HEK293T (cell line): ENCODE results near the gene EFCAB11.

Experiments used
- CTCF ChIA-PET: fragments of 350-600 bp; formaldehyde crosslinking; extraction: SDS; loops from one replicate; lab custom pipeline; 2021; ENCODE audit warnings: antibody characterized with exemption, inconsistent platforms; lab: Yijun Ruan, JAX
- POLR2A ChIA-PET: fragments of 350-600 bp; formaldehyde crosslinking; extraction: SDS; loops from one replicate; lab custom pipeline; 2020; ENCODE audit warnings: antibody characterized with exemption, inconsistent platforms; lab: Yijun Ruan, JAX
- DNase-seq: peaks from one replicate; pipeline ENCODE4 v3.0.0; 2012; ENCODE audit warnings: mixed read lengths; ENCODE audit errors: extremely low spot score
- ARNT ChIP-seq: fragments of 450-650 bp; IDR thresholded peaks from 2 replicates; pipeline ENCODE4 v1.6.1; 2017; ENCODE audit warnings: mild to moderate bottlenecking
- BHLHE40 ChIP-seq: fragments of 450-650 bp; IDR thresholded peaks from 2 replicates; pipeline ENCODE4 v1.6.1; 2016; ENCODE audit warnings: mild to moderate bottlenecking, moderate library complexity, borderline replicate concordance
- CTBP1 ChIP-seq: fragments of 450-650 bp; IDR thresholded peaks from 2 replicates; pipeline ENCODE4 v1.6.1; 2016; ENCODE audit warnings: borderline replicate concordance
- ELF4 ChIP-seq: fragments of 450-650 bp; IDR thresholded peaks from 2 replicates; pipeline ENCODE4 v1.6.1; 2017; ENCODE audit warnings: antibody characterized with exemption
- FOXA1 ChIP-seq: fragments of 450-650 bp; IDR thresholded peaks from 2 replicates; pipeline ENCODE4 v1.6.1; 2016; ENCODE audit warnings: mild to moderate bottlenecking
- FOXK2 ChIP-seq: fragments of 450-650 bp; IDR thresholded peaks from 2 replicates; pipeline ENCODE4 v1.6.1; 2016; ENCODE audit warnings: mild to moderate bottlenecking
- FOXM1 ChIP-seq: fragments of 450-650 bp; IDR thresholded peaks from 2 replicates; pipeline ENCODE4 v1.6.1; 2017; ENCODE audit warnings: mild to moderate bottlenecking, borderline replicate concordance
- HDGF ChIP-seq: fragments of 450-650 bp; IDR thresholded peaks from 2 replicates; pipeline ENCODE4 v1.6.1; 2017; ENCODE audit warnings: antibody characterized with exemption, borderline replicate concordance
- L3MBTL2 ChIP-seq: fragments of 450-650 bp; conservative IDR thresholded peaks from 2 replicates; pipeline ENCODE4 v1.6.1; 2016; ENCODE audit warnings: mild to moderate bottlenecking
- LEF1 ChIP-seq: fragments of 450-650 bp; IDR thresholded peaks from 2 replicates; pipeline ENCODE4 v1.6.1; 2017; ENCODE audit warnings: mild to moderate bottlenecking, borderline replicate concordance
- NFRKB ChIP-seq: fragments of 450-650 bp; IDR thresholded peaks from 2 replicates; pipeline ENCODE4 v1.6.1; 2016; ENCODE audit warnings: mild to moderate bottlenecking, moderate library complexity
- SP1 ChIP-seq: fragments of 450-650 bp; IDR thresholded peaks from 2 replicates; pipeline ENCODE4 v1.6.1; 2017
- SUZ12 ChIP-seq: fragments of 450-650 bp; IDR thresholded peaks from 2 replicates; pipeline ENCODE4 v1.6.1; 2016; ENCODE audit warnings: mild to moderate bottlenecking
- TARDBP ChIP-seq: fragments of 450-650 bp; IDR thresholded peaks from 2 replicates; pipeline ENCODE4 v1.6.1; 2016
- ZNF384 ChIP-seq: fragments of 450-650 bp; IDR thresholded peaks from 2 replicates; pipeline ENCODE4 v1.6.1; 2016
- TF ChIP-seq, protein P1 (sequence below): fragments of 450-650 bp; IDR thresholded peaks from 2 replicates; pipeline ENCODE4 v1.6.1; 2016

Gene EFCAB11

DNA sequence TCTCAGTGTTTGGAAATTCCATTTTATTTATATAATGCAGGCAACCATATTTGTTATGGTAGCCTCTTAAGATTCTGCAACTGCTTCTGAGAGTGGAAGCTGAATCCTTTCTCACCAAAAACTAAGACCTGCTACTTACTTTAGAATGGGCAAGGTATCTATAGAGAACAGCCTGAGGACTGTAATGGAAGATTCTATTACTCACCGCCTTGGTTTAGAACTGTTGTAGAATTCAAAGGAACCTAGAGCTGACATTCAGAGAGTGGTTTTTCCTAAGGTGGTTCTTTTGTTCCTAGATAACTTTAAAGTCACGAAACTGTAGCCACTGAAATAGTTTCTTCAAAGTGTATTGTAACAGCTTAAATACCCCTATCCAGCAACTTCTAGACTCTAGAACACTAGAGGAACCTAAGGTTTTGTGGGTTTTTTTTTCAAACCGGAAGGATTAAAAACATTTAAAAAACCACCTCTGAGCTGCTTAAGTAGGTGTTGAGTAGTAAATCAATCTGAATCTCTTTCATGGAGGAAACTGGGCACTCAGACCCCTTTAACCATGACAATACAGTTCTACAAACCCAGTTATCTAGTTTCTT lies 5.4 kb upstream of the EFCAB11 start:
- CTCF ChIA-PET: interaction anchor here (3.3 kb wide), 1 partner anchor 13 kb away, joined by 13 read pairs; no protein-coding TSS in a partner anchor
- POLR2A ChIA-PET: no interaction called here
- no peak for DNase-seq
- TF ChIP-seq ELF4 (no peak), FOXK2 (no peak), FOXM1 (no peak), SP1 (no peak), ARNT (no peak), FOXA1 (no peak), NFRKB (no peak), L3MBTL2 (no peak)

DNA sequence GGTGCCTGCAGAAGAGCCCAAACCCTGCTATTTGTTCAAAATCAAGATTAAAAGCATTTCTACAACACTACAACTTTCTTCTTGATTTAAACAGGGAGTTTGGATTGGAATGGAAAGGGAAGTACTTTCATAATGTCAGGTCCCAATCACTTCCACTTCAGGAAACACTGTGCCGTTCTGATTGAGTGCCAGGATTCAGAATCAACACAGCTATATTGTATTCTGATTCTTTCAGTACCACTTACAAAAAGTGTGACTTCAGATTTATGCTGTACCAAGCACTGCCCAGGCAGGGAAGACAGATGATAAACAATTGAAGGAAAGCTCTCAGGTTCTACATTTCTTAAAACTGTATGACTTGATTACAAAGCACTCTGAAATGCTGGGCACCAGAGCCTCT lies 4.4 kb upstream of the EFCAB11 start:
- ChIA-PET POLR2A (no interaction called here), CTCF (interaction anchor here (3.3 kb wide), 1 partner anchor 14 kb away, joined by 13 read pairs; no protein-coding TSS in a partner anchor)
- DNase-seq: no peak
- no peak for TF ChIP-seq SUZ12
- TF ChIP-seq ZNF384: no peak
- TF ChIP-seq ELF4: no peak
- no peak for TF ChIP-seq NFRKB
- no peak for TF ChIP-seq LEF1
- TF ChIP-seq ARNT: no peak
- TF ChIP-seq FOXK2: no peak

DNA sequence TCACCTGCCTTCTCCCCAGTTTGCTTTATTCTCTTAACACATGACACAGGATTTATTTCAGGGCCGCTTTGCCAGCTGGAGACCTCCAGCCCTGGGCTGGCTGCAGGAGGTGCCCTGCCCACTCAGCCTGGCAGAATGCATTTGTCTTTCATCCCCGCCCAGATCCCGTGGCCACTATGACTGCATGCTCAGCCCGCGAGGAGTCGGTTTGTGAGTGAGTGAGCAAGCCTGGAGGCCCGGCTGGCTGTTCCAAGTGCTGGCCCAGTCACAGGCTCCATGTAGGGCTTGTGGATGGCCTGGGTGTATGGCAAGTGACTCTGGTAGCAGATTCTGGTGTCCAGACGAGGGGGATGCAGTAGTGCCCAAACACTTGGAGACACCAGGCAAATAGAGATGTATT lies 3.3 kb upstream of the EFCAB11 start:
- ChIA-PET CTCF (interaction anchor here (0.6 to 3.3 kb wide), 2 partner anchors 15 to 19 kb away, joined by 4 to 13 read pairs; no protein-coding TSS in a partner anchor), POLR2A (no interaction called here)
- TF ChIP-seq SUZ12: no peak
- TF ChIP-seq BHLHE40: no peak
- TF ChIP-seq ELF4: no peak
- no peak for TF ChIP-seq NFRKB
- TF ChIP-seq SP1: no peak
- no peak for TF ChIP-seq LEF1
- TF ChIP-seq L3MBTL2: no peak
- no peak for TF ChIP-seq FOXM1
- no peak for TF ChIP-seq HDGF
- no peak for TF ChIP-seq FOXK2
- no peak for TF ChIP-seq CTBP1
- no peak for TF ChIP-seq FOXA1
- TF ChIP-seq, protein P1, sequence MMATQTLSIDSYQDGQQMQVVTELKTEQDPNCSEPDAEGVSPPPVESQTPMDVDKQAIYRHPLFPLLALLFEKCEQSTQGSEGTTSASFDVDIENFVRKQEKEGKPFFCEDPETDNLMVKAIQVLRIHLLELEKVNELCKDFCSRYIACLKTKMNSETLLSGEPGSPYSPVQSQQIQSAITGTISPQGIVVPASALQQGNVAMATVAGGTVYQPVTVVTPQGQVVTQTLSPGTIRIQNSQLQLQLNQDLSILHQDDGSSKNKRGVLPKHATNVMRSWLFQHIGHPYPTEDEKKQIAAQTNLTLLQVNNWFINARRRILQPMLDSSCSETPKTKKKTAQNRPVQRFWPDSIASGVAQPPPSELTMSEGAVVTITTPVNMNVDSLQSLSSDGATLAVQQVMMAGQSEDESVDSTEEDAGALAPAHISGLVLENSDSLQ: no peak
- TF ChIP-seq ARNT: no peak
- TF ChIP-seq ZNF384: no peak
- no peak for TF ChIP-seq TARDBP
- no peak for DNase-seq

DNA sequence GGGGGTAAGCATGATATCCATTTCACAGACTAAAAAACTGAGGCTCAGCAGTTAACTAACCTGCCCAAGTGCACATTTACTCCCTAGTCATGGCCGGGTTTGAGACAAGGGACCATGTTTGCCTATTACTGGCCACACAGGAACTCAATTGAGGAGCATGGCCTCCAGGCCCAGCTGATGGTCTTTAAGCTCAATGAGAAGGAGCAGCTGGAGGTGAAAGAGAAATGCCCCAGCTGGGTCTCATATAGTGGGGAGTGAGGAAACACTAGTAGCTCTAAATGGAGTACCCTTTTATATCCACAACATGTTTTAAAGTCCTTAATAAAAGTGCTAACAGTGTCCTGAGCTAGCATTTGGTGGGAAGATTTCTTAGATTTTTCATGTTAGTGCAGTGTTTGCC lies 2.8 kb upstream of the EFCAB11 start:
- POLR2A ChIA-PET: no interaction called here

DNA sequence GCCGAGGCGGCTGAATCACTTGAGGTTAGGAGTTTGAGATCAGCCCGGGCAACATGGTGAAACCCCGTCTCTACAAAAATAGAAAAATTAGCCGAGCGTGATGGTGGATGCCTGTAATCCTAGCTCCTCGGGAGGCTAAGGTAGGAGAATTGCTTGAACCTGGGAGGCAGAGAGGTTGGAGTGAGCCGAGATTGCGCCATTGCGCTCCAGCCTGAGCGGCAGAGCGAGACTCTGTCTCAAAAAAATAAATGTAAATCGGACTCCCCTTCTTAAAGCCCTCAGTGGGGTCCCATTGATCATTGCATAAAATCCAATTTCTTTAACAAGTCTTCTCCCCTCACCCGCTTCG lies 2.1 kb upstream of the EFCAB11 start:
- CTCF ChIA-PET: interaction anchor here (0.7 to 5.4 kb wide), 2 partner anchors 17 to 106 kb away, joined by 3 to 35 read pairs; partner anchors contain the start of gene KCNK13
- no peak for DNase-seq
- POLR2A ChIA-PET: interaction anchor here (1.0 to 2.2 kb wide), 3 partner anchors 17 to 30 kb away, joined by 3 to 8 read pairs (median 3); no protein-coding TSS in a partner anchor
- no peak for TF ChIP-seq LEF1
- TF ChIP-seq HDGF: no peak
- TF ChIP-seq, protein P1: no peak
- no peak for TF ChIP-seq FOXA1
- TF ChIP-seq ARNT: no peak
- TF ChIP-seq NFRKB: no peak
- no peak for TF ChIP-seq BHLHE40
- no peak for TF ChIP-seq L3MBTL2
- TF ChIP-seq TARDBP: no peak
- no peak for TF ChIP-seq ZNF384

More for the DNA sequence above, 2.8 kb upstream of the EFCAB11 start:
- no peak for TF ChIP-seq ELF4
- no peak for TF ChIP-seq FOXA1
- no peak for TF ChIP-seq TARDBP
- no peak for TF ChIP-seq CTBP1
- TF ChIP-seq FOXM1: no peak
- TF ChIP-seq L3MBTL2: no peak
- TF ChIP-seq HDGF: no peak
- no peak for TF ChIP-seq NFRKB
- DNase-seq: no peak
- CTCF ChIA-PET: interaction anchor here (0.6 to 5.4 kb wide), 3 partner anchors 16 to 19 kb away, joined by 4 to 35 read pairs (median 13); no protein-coding TSS in a partner anchor

DNA sequence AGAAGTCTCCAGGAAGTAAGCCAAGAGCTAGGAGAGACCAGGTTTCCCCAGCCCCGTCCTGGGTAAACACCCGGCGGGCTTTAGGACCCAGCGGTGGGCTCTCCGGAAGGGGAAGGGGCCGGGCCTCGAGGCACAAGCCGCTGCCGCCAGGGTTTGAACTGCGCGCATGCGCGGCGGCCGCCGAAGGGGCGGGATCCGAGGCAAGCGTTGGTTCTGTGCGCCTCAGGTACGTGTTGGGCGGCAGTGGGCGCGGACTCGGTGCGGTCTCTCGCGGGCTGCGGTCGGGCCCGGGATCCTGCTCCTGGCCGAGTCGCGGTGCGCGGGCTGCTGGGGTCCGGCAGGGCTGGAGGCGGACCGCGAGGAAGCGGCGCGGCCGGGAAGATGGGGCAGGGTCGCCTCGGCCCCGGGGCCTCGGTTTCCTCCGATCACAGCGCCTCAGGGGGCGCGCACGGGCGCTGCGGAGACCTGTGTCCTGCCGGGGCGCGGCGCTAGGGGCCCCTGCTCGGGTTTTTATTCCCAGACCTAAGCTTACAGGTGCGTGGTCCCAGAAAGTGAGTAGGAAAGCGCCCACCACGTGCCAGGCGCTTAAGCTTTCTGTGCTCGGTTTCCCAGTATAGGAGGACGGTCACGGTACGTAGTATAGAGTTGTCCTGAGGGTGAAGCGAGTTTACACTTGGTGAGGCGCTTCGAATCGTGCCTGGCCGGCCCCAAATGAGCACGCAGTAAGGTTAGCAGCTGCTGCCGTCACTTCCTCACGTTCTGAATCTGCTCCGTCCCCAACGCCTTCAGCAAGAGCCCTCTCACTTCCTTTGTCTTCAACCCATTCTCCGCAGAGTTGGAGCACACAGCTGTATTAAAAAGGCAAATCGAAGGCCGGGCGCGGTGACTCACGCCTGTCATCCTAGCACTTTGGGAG lies 1.5 kb upstream of the EFCAB11 start, which contains the start of gene TDP1:
Gene TDP1 (plus strand): TSS at position 183 of the 916 bp plus-strand sequence. CDS start 7,188 bp downstream, outside the sequence.
- CTCF ChIA-PET: interaction anchor here (0.7 to 5.4 kb wide), 2 partner anchors 17 to 106 kb away, joined by 3 to 35 read pairs; partner anchors contain the start of gene KCNK13
- peak; percentile 94 for DNase-seq
- POLR2A ChIA-PET: interaction anchor here (1.0 to 2.5 kb wide), 5 partner anchors 14 to 301 kb away, joined by 3 to 8 read pairs (median 3); partner anchors contain the start of gene PSMC1
- TF ChIP-seq ARNT: no peak
- no peak for TF ChIP-seq ZNF384
- no peak for TF ChIP-seq SUZ12
- peak; percentile 94 for TF ChIP-seq FOXM1
- no peak for TF ChIP-seq LEF1
- TF ChIP-seq BHLHE40: no peak
- TF ChIP-seq, protein P1: no peak
- peak; percentile 77 for TF ChIP-seq L3MBTL2
- no peak for TF ChIP-seq HDGF
- TF ChIP-seq FOXA1: no peak
- TF ChIP-seq NFRKB: no peak
- peak; percentile 51; the same call in 1 of the 2 replicates for TF ChIP-seq ELF4
- 0 out of 2 replicates have a peak, but pooled peaks have one; percentile 39 for TF ChIP-seq FOXK2
- TF ChIP-seq SP1: no peak
- TF ChIP-seq TARDBP: no peak
- TF ChIP-seq CTBP1: no peak
